HG03159 (cell line): ENCODE data around the gene TMEM169.
"Not testable (repeated sequence)": the region's sequence is repeated elsewhere in the genome, so short reads cannot be mapped to it uniquely, and the experiment has no call there.

Experiments used
- ATAC-seq: cut with Tn5 transposase; IDR thresholded peaks from one replicate; pipeline ENCODE4 v1.9.1; 2021; ENCODE audit warnings: mild to moderate bottlenecking, moderate library complexity; ENCODE audit not compliant: unreplicated experiment

The TMEM169 gene

GRCh38 chr2:216130346-216130971, 48.7 kb downstream of the TMEM169 start:
- no peak for ATAC-seq

DNA sequence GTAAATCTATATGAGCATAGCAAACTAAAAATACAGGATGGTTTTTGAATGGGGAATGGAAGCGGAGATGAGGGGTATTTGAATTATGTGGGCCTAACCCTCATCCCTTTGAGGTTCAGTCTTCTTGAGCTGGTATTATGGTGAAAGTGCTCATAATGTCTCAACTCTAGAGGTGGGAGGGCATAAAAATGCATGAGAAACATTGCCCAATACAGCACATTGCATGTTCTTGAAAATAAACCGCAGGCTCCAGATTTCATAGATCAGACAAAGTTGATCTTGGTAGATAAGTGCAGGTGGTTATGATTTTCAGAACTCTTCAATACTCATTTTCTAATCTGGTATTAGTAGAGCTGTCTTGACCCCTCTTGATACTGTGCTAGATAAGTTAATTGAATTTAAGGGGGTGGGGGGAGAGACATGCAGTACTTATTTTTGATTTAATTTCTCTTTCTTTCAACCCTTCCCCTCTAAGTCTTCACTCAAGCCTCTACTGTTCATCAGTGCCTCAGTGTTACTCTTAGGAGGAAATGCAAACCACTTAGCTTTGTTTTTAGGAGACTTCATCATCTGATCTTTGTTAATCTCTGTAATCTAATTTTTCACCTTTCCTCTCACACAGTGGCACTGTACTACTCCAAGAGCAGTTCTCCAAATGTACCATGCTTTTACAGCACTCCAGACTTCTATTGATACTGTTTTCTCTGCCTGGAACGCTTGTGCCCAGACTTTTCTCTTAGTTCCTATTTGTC, 49.6 kb downstream of the TMEM169 start:
- no peak for ATAC-seq

GRCh38 chr2:216132585-216132984, 50.9 kb downstream of the TMEM169 start:
- no peak for ATAC-seq

DNA sequence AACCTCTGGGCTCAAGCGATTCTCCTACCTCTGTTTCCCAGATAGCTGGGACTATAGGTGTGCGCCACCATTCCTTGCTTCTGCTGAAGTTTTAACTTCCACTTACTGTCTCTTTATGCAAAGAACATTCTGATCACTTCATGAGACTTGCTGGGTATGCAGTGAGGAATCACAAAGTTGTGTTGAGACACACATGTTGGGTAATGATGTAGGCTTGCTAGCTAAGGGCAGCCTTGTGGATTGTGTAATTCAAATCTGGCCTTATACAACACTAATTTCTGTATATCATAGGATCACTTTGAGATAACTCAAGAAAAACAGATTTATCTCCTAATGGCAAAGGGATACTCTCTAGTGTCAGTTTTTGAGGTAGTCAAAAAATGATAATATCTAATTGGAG, 51.7 kb downstream of the TMEM169 start:
- ATAC-seq, result no peak

GRCh38 chr2:216134958-216135541, 53.3 kb downstream of the TMEM169 start:
- no peak for ATAC-seq

- no peak for ATAC-seq
These were observed 58.2 kb downstream of the TMEM169 start for GRCh38 chr2:216139884-216140283.

DNA sequence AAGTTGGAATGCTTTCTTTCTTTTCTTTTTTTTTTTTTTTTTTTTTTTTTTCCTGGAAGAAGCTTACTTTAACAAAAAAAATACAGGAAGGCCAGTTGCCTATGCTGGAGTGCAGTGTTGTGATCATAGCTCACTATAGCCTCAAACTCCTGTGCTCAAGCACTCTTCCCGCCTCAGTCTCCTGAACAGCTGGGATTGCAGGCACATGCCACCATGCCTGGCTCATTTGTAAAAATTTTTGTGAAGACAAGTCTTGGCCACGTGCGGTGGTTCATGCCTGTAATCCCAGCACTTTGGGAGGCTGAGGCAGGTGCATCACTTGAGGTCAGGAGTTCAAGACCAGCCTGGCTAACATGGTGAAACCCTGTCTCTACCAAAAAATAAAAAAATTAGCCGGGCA, 59.8 kb downstream of the TMEM169 start:
- ATAC-seq, result not testable (repeated sequence)

DNA sequence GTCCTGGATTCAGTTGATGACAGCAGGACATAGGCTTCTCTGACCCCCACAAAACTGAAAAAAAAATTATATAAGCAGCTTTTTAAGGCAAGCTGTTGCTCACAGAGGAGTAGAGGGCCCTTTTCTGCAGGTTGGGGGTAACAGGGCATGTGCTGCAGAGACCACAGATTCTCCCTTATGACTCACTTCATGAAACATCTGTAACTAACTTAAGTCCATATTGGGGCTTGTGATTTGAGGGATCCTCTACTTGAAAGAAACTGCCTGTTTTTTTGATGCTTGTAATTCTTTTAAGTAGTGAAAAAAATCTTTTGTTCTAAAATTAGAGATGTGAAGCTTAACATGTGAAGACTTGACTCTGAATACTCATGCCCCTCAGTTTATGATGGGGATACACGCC, 60.8 kb downstream of the TMEM169 start:
- ATAC-seq, result peak; percentile 96

DNA sequence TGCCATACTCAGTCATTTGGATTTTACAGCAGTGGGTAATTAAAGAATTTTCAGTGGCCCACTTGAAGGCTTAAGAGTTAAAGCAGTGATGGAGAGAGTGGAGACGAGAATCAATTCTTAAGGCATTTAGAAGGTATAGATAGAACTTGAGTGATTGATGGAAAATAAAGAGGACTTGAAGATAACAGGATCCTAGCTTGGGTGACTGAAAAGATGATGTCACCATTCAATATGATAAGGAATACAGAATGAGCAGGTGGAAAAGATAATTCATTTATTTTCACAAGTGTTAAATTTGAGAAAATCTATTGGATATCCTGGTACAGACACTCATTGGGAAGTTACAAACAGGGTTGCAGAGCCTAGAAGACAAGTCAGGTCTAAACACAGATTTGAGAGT, 62.7 kb downstream of the TMEM169 start:
- ATAC-seq, result no peak

DNA sequence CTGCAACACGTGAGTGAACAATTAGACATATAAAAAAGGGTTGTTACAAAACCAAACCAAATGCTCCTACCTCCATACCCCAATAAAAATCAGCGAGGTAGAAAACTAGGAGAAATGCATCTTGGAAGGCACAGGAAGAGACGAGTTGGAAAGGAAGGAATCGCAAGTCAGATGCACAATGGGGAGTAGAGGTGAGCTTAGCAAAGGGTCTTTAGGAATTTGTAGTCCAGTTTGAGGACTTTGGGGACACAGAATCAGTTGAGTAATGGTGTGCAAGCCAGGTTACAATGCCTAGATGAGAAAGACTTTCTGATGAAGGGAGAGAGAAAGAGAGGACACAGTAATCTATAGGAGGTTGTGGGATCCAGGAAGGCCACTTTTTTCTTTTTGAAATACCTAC, 63.1 kb downstream of the TMEM169 start:
- no peak for ATAC-seq

DNA sequence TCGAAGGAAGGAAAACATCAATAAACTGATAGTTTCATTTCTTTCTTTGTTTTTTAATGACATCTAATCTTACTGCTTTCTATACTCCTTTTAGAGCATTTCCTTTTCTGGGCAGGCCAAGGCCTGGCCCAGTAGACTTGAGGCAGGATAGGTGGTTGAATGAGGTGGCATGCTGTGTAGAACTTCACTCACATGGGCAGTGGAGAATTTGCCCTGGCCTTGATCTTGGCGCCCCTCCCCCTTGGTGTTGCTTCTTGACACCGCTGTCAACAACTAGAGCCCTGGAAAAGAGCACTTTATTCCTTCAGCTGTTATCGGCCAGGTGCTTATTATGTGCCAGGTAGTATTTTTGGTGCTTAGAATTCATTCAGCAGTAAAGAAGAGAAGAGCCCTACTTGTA, 64.9 kb downstream of the TMEM169 start:
- no peak for ATAC-seq

GRCh38 chr2:216147172-216148131, 65.7 kb downstream of the TMEM169 start:
- ATAC-seq, result no peak

DNA sequence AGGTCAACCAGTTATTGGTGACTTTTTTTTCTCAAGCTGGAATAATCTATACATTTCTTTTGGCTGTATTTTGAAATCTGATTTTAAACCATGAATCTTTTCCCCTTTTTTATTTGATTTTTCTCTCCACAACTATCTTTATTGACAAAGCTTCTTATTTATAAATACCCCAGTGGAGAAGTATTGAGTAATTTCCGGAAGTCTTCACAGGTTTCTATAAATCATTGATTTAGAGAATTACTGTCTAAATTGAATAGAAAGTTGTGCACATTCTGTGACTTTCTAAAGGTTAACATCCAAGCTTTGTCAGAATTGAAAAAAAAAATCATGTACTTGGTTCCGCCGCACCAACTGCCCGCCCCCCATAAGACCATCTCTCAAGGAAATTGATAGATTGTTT, 67.3 kb downstream of the TMEM169 start:
- ATAC-seq, result no peak

GRCh38 chr2:216149741-216150140, 68.0 kb downstream of the TMEM169 start:
- no peak for ATAC-seq

DNA sequence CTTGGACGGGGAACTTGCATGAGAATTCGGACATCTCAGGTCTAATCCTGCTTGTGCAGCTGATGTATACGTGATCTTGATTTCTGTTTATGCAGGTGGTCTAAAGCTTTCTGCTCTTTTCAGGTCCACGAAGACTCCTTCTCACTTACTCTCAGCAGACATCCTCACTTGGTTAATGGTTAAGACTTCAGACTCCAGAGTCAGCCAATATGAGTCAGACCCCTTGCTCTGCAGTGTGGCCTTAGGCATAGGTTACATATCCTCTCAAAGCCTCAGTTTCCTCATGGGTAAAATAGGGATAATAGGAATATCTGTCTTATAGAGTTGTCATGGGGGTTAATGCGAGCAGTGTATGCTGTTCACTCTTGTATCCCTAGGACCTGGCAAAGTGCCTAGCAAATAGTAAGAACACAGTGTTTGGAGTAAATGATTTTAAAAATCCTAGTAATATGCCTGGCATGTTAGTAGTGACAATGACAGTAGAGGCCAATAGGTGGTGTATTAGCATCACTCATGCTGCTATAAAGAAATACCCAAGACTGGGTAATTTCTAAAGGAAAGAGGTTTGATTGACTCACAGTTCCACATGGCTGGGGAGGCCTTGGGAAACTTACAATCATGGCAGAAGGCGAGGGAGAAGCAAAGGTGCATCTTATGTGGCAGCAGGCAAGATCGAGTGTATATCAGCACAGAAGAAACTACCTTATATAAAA, 69.8 kb downstream of the TMEM169 start:
- ATAC-seq, result no peak
